Testis (tissue), 3 donors: ENCODE measurements around the gene OSCAR. TPM values are rescaled to one million over a fixed set of nuclear protein-coding genes. Genes with fewer than 3 reads are reported as not detected.

ENCODE experiments used
- DNase-seq: peaks from one replicate; pipeline ENCODE4 v3.0.0-alpha.2; 2019
- H3K27ac ChIP-seq, 2 donors: fragments of 200-600 bp; sonication (generic); one replicate each; pipeline ENCODE4 v1.5.1; 2019
- H3K27me3 ChIP-seq: fragments of 200-600 bp; sonication (generic); one replicate; pipeline ENCODE4 v1.5.1; 2019
- H3K36me3 ChIP-seq: fragments of 200-600 bp; sonication (generic); one replicate; pipeline ENCODE4 v1.5.1; 2017; ENCODE audit warnings: low read depth; ENCODE audit errors: missing control alignments
- H3K4me1 ChIP-seq: fragments of 200-600 bp; sonication (generic); one replicate; pipeline ENCODE4 v1.5.1; 2019
- H3K4me3 ChIP-seq, 2 donors: fragments of 200-600 bp; sonication (generic); one replicate each; pipeline ENCODE4 v1.5.1; 2017 to 2019
- H3K9me3 ChIP-seq: fragments of 200-600 bp; sonication (generic); one replicate; pipeline ENCODE4 v1.5.1; 2017
- POLR2A ChIP-seq: fragments of 450-650 bp; IDR thresholded peaks from one replicate; pipeline ENCODE4 v1.6.1; 2017; ENCODE audit warnings: antibody characterized with exemption, mild to moderate bottlenecking, moderate library complexity
- WGBS, 2 donors: methylation state at CpG; one replicate each; pipeline ENCODE4 v1.1.5; 2018; 5-methylcytosine and 5-hydroxymethylcytosine counted together
- intact Hi-C: fragments of 100-400 bp; cut with DNase I; formaldehyde crosslinking; loops from one replicate; pipeline ENCODE4 v1.15.1; 2023; ENCODE audit warnings: low total_unique reads
- polyA plus RNA-seq: library from polyadenylated mRNA; stranded (reverse); fragments of 350-450 nt; fragmentation: Illumina TruSeq; extraction: RNeasy Lipid Tissue Mini Kit (QIAGEN cat#74804); gene quantifications from one replicate; pipeline ENCODE4 v1.2.3, GENCODE V29; 2014; ENCODE audit warnings: low read depth, low replicate concordance; ENCODE audit not compliant: insufficient read depth
- total RNA-seq, 2 donors: library from RNA; depleted of rRNA; stranded (reverse); fragments of >200 nt; gene quantifications; one replicate each; pipeline ENCODE4 v1.2.3, GENCODE V29; 2016
- TF ChIP-seq, protein P1 (sequence below), 3 experiments: fragments of 450-650 bp in 2 of 3; fragments of 200-600 bp in 1 of 3; sonication (generic) in 1 of 3; IDR thresholded peaks; one replicate each; pipeline ENCODE4 v1.5.1; 2016 to 2019; ENCODE audit warnings: antibody characterized with exemption in 3 of 3, mild to moderate bottlenecking in 2 of 3, moderate library complexity in 1 of 3

OSCAR gene
- total and polyA plus RNA-seq, 3 donors from 2014 or later = 1.2 to 1.7 (median 1.7) TPM

DNA sequence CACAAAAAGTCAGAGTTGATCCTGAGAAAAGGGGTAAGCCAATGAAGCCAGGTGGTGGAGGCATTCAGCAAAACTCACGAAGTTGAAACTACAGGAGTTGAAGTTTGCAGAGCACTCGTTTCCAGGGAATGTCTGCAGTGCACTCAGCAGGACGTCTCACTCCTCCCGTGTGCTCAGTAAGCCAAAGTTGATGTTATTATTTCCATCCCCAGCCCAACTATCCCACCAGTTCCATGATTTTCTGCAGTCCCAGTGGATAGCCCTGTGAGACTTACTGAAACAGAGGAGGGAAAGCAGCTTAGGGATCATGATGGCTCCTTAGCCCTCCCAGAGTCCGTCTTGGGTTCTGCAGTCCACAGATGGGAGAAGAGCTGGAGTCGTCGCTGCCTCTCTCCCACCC is 19.6 kb downstream of the OSCAR start, which contains the start of gene TARM1:
TARM1 (minus strand) TSS at position 334 of the 400 bp plus-strand sequence; CDS start at position 309, 25 bp downstream.
- no peak within 1 kb of the TSS for H3K27ac ChIP-seq

DNA sequence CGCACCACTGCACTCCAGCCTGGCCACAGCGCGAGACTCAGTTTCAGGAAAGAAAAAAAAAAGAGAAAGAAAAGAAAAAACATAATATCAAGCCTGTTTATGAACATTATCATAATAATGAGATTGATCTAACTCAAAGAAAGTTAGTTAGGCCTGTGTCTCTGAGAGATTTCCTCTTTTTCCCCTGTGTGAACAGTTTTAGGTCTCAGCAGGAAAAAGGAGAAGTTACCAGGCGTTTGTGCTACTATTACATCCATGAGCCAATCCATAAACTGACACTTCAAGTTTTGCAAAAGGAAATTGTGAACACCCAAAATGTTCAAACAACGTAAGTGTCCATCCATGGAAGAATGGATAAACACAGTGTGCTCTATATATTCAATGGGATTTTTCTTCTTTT is 23.3 kb downstream of the OSCAR start:
- Histone ChIP-seq H3K27me3 (no peaks in the 10 kb centered on the region), H3K4me1 (no peaks in the 10 kb centered on the region), H3K9me3 (no peaks in the 10 kb centered on the region), H3K4me3 (no peak overlapping the region), H3K27ac (no peak overlapping the region), H3K36me3 (no peaks in the 10 kb centered on the region)
- no peak for DNase-seq
- intact Hi-C loops = no loop called here
- TF ChIP-seq POLR2A = no peak
- TF ChIP-seq, protein P1, sequence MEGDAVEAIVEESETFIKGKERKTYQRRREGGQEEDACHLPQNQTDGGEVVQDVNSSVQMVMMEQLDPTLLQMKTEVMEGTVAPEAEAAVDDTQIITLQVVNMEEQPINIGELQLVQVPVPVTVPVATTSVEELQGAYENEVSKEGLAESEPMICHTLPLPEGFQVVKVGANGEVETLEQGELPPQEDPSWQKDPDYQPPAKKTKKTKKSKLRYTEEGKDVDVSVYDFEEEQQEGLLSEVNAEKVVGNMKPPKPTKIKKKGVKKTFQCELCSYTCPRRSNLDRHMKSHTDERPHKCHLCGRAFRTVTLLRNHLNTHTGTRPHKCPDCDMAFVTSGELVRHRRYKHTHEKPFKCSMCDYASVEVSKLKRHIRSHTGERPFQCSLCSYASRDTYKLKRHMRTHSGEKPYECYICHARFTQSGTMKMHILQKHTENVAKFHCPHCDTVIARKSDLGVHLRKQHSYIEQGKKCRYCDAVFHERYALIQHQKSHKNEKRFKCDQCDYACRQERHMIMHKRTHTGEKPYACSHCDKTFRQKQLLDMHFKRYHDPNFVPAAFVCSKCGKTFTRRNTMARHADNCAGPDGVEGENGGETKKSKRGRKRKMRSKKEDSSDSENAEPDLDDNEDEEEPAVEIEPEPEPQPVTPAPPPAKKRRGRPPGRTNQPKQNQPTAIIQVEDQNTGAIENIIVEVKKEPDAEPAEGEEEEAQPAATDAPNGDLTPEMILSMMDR (IDR thresholded peaks at IDR 0.05) = no peak
- 86 to 88% methylated on average over 5 of the region's 5 CpGs for WGBS, 2 donors

More for the DNA sequence above, 19.6 kb downstream of the OSCAR start, which contains the start of gene TARM1:
- Histone ChIP-seq H3K9me3 (no peaks in the 10 kb centered on the region), H3K27me3 (no peaks in the 10 kb centered on the region), H3K4me3 (no peak within 1 kb of the TSS), H3K4me1 (no peaks in the 10 kb centered on the region), H3K36me3 (no peaks in the 10 kb centered on the region)
- DNase-seq = no peak
- 84 to 86% methylated on average over 7 of the region's 7 CpGs for WGBS, 2 donors
- TF ChIP-seq, protein P1 (IDR thresholded peaks at IDR 0.05) = no peak
- TF ChIP-seq POLR2A = no peak
- intact Hi-C loops = no loop called here

DNA sequence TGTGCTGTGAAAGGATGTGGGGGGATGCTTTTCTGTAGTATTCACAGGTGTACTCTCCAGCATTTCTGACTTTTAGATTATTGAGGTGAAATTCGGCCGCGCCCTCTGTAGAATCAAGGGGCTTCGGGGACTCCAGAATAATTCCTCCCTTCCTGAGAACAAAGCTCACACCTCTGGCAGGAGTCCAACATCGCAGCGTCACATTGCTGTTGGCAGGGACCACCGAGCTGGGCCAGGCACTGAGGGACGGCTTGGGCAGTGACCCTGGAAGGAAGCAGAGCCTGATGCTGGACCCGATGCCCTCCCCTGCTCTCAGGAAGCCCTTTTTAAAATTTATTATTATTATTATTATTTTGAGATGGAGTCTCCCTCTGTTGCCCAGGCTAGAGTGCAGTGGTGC is 25.8 kb downstream of the OSCAR start:
- intact Hi-C loops = no loop called here
- TF ChIP-seq, protein P1 (IDR thresholded peaks at IDR 0.05) = no peak
- no peak for TF ChIP-seq POLR2A
- 76 to 84% methylated on average over 7 to 9 of the region's 9 CpGs for WGBS, 2 donors

DNA sequence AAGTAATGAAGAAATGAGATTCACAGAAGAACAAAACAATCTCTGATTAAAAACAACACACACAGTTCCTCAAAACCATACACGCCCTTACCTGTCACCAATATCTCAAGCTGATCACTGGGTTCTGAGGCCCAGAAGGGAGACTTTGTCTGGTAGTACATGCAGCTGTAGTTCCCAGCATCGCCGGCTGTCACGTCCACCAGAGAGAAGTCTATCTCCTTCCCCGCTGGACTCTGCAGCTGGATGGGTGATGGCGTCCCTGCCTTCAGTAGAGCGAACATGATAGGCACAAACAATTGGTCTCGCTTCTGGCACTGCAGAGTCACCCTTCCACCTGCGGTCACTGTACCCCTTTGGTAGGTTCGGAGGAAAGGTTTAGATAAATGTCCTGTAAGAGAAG is 26.8 kb downstream of the OSCAR start:
- intact Hi-C loops = no loop called here
- no peak overlapping the region for H3K4me3 ChIP-seq
- WGBS, 2 donors = 80 to 87% methylated on average over 10 of the region's 10 CpGs
- H3K27ac ChIP-seq = no peak overlapping the region
- no peaks in the 10 kb centered on the region for H3K9me3 ChIP-seq
- no peaks in the 10 kb centered on the region for H3K27me3 ChIP-seq
- no peak for TF ChIP-seq POLR2A
- TF ChIP-seq, protein P1 (IDR thresholded peaks at IDR 0.05) = no peak
- H3K36me3 ChIP-seq = no peaks in the 10 kb centered on the region
- no peaks in the 10 kb centered on the region for H3K4me1 ChIP-seq
- no peak for DNase-seq

More for the DNA sequence above, 25.8 kb downstream of the OSCAR start:
- Histone ChIP-seq H3K27ac (no peak overlapping the region), H3K27me3 (no peaks in the 10 kb centered on the region), H3K36me3 (no peaks in the 10 kb centered on the region), H3K4me3 (no peak overlapping the region), H3K4me1 (no peaks in the 10 kb centered on the region), H3K9me3 (no peaks in the 10 kb centered on the region)
- DNase-seq = no peak

DNA sequence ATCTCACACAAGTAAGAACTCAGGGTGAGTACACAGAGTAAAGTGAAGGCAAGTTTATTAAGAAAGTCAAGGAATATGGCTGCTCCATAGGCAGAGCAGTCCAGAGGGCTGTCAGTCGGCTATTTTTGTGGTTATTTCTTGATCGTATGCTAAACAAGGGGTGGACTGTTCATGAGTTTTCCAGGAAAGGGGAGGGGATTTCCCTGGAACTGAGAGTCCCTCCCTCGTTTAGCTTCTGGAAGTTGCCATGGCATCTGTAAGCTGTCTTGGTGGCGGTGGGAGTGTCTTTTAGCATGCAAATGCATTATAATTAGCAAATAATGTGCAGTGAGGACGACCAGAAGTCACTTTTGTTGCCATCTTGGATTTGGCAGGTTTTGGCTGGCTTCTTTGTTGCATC is 31.1 kb downstream of the OSCAR start:
- DNase-seq = no peak
- Histone ChIP-seq H3K36me3 (no peaks in the 10 kb centered on the region), H3K4me3 (no peak overlapping the region), H3K4me1 (no peaks in the 10 kb centered on the region), H3K27me3 (no peaks in the 10 kb centered on the region), H3K9me3 (no peaks in the 10 kb centered on the region), H3K27ac (no peak overlapping the region)
- intact Hi-C loops = no loop called here
- 63 to 67% methylated on average over 5 of the region's 5 CpGs for WGBS, 2 donors
- no peak for TF ChIP-seq POLR2A
- TF ChIP-seq, protein P1 (IDR thresholded peaks at IDR 0.05) = no peak
